HG03432 (cell line): Measurements from ENCODE around the gene ATP13A3.

Experiments
- ATAC-seq: cut with Tn5 transposase; IDR thresholded peaks from one replicate; pipeline ENCODE4 v1.9.1; 2021; ENCODE audit warnings: mild to moderate bottlenecking, moderate library complexity; ENCODE audit not compliant: unreplicated experiment

Gene ATP13A3

GRCh38 chr3:194446172-194446571 is 40.6 kb downstream of the ATP13A3 start:
- ATAC-seq = no peak

DNA sequence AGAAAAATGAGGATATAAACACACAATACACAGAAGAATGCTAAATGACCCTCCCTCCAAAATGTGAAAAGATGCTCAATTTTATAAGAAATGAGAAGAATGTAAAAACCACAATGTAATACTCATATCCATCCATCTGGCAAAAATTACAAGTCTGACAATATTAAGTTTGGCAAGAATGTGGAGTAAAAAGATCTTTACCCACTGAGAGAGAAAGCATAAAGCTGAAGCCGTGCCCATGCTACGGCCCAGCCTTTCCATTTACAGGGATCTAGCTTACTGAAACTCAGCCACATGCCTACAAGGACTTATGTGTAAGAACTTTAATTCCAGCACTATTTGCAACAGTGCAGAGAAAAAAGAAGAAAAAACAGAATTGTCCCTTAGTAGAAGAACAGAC is 42.9 kb downstream of the ATP13A3 start:
- no peak for ATAC-seq

DNA sequence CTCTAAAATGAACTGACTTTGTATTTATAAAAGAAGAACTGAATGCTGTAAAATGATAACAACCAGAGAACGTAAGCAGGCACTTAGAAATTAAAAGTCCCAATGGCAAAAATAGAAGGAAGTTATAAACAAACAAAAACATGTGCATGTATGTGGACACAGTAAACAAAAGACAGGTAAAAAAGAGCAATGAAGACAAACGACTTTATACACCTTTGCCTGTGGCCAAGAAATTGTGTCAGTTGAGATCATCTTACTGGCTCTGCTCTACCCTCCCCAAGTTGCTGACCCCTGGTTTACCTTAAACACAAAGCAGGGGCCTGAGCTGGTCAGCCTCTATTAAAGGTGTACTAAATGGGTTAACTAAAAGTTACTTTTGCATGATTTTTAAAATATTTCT is 46.0 kb downstream of the ATP13A3 start:
- ATAC-seq = no peak

- ATAC-seq = no peak
These were observed 46.8 kb downstream of the ATP13A3 start for GRCh38 chr3:194439881-194440550.

GRCh38 chr3:194434503-194434902 is 52.3 kb downstream of the ATP13A3 start:
- ATAC-seq = no peak

GRCh38 chr3:194431554-194431953 is 55.2 kb downstream of the ATP13A3 start:
- ATAC-seq = no peak

DNA sequence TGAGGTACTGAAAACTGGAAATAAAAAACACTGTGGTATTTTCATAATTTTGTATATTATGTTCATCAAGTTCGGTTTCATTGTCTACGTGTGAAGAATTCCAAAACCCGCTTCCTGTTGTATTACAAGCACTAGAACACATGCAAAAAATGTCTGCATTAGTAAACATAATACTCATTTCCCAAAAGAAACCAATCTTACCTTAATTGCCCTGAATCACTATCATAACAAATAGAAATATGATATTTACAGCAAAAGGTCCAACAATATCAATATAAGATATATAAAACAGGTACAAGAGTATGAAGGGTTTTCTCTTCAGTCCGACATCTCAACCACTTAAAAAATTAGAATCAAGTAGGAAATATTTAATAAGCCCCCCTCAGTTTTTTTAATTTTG is 61.4 kb downstream of the ATP13A3 start:
- ATAC-seq = no peak

DNA sequence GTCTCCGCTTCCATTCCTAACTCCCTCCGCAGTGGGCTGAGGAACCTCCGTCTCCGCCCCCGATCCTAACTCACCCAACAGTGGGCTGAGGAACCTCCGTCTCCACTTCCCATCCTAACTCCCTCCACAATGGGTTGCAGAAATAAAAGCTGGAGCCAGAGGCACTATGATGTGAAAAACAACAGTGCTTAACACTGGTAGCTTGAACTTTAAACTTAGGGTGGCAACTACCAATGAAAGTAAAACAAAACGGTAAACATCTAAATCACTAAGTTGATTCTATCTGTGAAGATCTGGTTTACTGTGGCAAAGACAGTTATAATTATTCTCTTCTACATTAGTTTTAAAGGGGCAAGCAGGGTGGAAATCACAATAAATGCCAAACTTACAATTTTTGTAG is 61.8 kb downstream of the ATP13A3 start:
- no peak for ATAC-seq

DNA sequence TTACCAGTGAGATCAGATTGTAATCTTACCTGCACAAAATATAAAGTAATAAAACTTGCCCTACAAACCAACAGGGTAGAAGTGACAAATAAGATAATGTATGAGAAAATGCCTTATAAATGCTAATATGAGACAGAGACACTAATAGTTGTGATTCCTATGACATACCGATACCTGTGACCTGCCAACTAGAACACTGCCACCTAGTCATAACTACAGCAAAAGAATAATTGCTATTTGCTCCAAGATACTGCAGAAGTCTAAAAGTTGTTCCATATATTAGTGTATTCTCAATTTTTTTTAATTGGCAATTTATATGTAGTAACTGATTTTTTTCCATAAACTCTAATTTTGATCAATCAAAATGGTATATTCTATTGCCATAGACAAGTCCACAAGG is 62.4 kb downstream of the ATP13A3 start:
- no peak for ATAC-seq

DNA sequence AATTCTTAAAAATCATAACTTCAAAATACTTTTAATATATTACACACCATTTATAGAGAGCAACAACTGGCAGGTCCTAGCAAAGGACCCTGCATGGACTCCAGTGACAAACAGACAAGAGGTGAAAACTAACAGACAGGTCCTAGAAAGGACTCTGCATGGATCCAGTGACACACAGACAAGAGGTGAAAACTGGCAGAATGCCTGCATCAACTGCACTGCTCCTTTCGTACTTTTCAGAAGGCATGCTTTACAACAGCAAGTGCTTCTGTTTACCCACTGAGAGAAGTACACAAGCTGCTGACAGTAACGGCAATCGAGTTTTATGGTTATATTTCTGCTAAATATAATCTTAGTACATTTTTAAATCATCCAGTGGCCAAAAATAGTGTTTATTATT is 63.5 kb downstream of the ATP13A3 start:
- no peak for ATAC-seq

DNA sequence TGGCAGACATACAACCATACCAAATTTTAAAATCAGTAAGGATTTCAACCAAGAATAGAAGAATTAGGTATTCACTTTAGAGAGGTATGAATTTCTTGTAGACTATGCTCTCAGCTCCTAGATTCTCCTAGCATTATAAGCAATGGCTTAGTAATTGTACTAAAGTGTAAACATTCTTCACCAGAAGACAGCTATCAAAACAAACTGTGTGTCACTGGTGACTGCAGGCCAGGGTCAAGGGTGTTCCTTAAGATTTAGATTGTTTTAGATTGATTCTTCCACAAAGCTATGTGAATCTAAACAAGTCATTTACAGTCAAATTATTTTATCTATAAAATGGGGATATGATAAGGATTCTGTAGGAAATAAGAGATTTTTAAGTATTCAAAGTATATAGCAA is 64.6 kb downstream of the ATP13A3 start:
- ATAC-seq = no peak

DNA sequence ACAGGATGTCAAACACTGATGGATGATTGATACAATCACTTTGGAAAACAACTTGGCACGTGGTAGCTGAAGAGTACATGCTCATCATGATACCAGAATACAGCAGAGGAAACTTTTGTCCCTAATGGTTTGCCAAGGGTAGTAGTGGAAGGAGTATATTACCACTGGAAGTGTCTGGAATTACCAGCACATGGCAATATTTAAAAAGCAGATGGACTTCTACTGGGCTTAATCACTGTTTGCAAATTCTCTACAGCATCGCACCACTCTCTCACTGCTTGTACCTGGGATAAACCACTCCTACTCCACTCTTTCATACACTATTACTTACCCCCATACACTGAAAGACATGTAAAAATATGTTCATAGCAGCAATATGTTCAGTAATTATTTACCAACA is 68.1 kb downstream of the ATP13A3 start:
- ATAC-seq = no peak

GRCh38 chr3:194407423-194407822 is 79.4 kb downstream of the ATP13A3 start:
- ATAC-seq = no peak

DNA sequence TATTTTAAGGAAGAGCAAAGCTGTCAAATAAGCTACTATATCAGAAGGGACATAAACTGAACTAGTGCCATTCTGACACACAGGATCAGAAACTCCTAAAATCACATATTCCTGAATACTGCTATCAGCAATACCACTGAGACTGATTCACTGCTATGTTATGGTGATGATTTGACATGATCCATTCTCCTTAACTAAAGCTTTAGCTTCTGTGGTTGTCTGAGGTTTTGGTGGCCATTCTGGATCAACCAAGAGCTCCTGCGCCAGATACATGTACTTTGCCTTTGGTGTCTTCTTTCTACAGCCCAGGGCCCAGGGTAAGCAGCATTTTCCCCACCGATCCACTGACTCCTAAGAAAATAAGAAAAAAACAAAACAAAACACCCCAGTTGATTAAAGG is 81.0 kb downstream of the ATP13A3 start:
- no peak for ATAC-seq

- no peak for ATAC-seq
These were observed 82.2 kb downstream of the ATP13A3 start for GRCh38 chr3:194404365-194405140.

DNA sequence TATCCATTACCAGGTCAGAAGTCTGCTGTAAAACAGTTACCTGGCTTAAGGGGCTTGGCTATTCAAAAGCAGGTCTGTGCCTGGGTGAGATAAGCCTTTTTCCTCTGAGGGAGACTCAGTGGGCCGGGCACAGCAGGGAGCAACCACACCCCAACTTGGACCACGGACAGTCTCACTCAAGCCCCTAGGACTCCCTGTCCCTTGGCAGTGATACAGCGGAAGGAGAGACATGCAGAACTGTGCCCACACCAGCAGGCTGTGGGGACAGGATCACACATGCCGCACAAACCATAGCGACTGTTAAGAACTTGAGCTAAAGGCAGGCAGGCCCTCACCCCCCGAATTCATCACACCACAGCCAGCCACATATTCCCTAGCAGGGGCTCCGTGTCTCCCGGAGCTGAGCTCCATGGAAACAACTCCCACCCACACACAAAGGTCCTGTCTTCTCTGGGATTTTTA is 84.9 kb downstream of the ATP13A3 start:
- ATAC-seq = no peak

- ATAC-seq = no peak
These were observed 85.5 kb downstream of the ATP13A3 start for GRCh38 chr3:194401346-194401745.

- ATAC-seq = no peak
These were observed 86.9 kb downstream of the ATP13A3 start for GRCh38 chr3:194399874-194400411.

DNA sequence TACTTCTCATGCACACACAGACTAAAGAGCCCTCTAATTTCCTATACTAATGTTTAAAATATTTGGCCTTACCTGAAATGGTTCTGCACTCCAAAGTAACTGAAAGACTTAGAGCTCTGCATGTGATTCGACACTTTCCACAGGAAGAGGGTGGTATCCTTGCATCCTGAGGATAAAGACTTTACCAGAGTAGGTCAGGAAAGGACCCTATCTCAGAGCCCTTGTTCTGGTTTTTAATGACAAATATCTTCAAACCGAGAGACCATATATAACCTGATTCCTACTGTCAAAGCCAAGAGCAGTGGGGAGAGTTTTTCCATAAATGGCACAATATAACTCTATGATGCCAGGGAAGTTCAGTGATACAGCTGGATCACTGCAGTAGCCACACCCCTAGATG is 87.6 kb downstream of the ATP13A3 start, which contains the start of gene GP5:
GP5 (minus strand) TSS at position 101 of the 400 bp plus-strand sequence. CDS start 984 bp downstream, outside the sequence.
- ATAC-seq = no peak

DNA sequence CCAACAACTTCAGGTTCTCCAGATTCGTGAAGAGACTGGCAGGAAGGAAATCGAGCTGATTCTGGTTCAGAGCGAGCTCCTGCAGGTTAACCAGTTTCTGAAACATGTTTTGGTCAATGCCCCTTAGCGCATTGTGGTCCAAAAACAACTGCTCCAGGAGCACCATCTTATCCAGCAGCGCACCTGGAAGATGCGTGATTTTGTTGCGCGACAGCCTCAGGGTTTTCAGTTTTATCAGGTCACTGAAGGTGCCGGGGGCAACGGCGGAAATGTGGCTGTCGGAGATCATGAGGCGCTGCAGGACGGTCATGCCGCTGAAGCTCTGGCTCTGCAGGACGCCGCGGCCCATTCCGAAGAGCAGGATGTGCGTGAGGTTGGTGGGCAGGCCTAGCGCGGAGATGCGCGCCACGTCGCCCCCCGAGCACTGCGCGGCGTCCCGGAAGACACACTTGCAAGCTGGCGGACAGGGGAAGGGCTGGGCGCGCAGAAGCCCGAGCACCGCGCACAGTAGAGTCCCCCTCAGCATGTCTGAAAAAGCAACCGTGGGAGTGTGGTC is 89.0 kb downstream of the ATP13A3 start:
- no peak for ATAC-seq

DNA sequence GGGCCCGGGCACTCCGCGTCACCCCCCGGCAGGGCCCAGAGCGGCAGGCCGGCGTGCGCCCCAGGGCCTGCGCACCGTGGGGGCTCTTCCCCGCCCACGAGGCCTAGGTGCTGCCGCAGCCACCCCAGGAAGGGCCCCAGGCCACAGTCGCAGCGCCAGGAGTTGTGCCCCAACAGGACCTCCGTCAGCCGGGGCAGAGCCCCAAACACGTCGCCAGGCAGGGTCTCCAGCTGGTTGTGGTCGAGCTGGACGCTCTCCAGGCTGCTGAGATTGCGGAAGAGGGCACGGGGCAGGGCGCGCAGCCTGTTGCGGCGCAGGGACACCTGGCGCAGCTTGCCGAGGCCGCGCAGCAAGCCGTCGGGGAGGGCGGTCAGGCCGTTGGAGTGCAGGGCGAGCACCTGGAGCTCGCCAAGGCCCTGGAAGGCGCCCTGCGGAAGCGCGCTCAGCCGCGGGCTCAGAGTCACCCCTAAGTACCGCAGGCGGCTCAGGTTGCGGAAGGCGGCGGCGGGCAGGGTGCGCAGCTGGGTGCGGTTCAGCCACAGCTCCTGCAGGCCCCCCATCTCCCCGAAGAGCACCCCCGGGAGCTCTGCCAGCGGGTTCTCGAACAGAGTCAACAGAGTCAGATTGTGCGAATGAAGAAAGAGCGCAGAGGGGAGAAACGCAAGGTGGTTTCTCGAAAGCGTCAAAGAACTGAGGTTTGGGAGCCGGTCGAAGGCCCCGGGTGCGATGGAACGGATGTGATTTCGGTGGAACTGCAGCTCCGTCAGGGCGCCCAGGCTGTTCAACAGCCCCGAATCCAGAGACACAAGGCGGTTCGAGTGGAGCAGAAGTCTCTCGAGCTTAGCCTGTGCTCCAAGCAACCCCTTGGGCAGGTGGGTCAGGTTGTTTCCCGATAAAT is 89.7 kb downstream of the ATP13A3 start:
- ATAC-seq = peak; percentile 51
